GM06990 (cell line): Measurements from ENCODE around the gene IL23A.

Source experiments
- DNase-seq: peaks from one replicate; pipeline ENCODE4 v3.0.0-alpha.2; 2011; ENCODE audit not compliant: insufficient read length; ENCODE audit errors: extremely low read depth
- H3K27me3 ChIP-seq: replicated peaks from 2 replicates; pipeline ENCODE4 v1.6.0; 2011; ENCODE audit warnings: low read length; ENCODE audit not compliant: control insufficient read depth, insufficient read depth
- H3K36me3 ChIP-seq: 2 replicates; pipeline ENCODE4 v1.5.1; 2011; ENCODE audit warnings: low read length; ENCODE audit not compliant: control insufficient read depth, insufficient read depth
- H3K4me3 ChIP-seq: replicated peaks from 2 replicates; pipeline ENCODE4 v1.5.1; 2011; ENCODE audit warnings: low read depth, mild to moderate bottlenecking, control low read depth, low read length
- TF ChIP-seq, protein P1 (sequence below): IDR thresholded peaks from 2 replicates; pipeline ENCODE4 v1.5.1; 2011; ENCODE audit warnings: low read length, control low read depth, mild to moderate bottlenecking, inconsistent platforms; ENCODE audit not compliant: insufficient read depth, poor library complexity, severe bottlenecking

IL23A gene

DNA sequence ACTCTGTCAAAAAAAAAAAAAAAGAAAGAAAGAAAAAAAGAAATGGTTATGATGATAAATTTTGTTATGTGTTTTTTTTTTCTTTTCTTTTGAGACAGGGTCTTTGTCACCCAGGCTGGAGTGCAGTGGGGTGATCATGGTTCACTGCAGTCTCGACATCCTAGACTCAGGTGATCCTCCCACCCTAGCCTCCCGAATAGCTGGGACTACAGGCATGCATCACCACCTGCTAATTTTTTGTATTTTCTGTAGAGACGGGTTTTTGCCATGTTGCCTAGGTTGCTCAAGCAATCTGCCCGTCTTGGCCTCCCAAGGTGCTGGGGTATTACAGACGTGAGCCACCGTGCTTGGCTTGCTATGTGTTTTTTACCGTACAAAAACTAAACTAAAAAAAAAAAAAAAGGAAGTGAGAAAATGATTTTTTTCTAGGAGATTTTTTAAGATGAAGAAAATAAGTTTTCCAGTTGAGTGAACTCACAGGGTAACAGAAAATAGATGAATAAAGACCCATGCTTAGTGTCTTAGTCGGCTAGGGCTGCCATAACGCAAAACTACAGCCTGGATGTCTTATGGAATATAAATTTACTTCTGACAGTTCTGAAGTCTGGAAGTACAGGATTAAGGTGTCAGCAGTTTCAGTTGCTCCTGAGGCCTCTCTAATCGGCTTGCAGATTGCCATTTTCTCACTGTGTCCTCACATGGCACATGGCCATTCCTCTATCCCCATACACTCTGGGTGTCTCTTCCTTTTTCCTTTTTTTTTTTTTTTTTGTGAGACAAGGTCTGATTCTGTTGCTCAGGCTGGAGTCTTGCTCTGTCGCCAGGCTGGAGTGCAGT lies 37.1 kb downstream of the IL23A start:
- DNase-seq, result peak; percentile 67
- no peaks in the 10 kb centered on the region for H3K27me3 ChIP-seq
- no peaks in the 10 kb centered on the region for H3K36me3 ChIP-seq
- no peak overlapping the region; the same call in 1 of the 2 replicates for H3K4me3 ChIP-seq
- TF ChIP-seq, protein P1, sequence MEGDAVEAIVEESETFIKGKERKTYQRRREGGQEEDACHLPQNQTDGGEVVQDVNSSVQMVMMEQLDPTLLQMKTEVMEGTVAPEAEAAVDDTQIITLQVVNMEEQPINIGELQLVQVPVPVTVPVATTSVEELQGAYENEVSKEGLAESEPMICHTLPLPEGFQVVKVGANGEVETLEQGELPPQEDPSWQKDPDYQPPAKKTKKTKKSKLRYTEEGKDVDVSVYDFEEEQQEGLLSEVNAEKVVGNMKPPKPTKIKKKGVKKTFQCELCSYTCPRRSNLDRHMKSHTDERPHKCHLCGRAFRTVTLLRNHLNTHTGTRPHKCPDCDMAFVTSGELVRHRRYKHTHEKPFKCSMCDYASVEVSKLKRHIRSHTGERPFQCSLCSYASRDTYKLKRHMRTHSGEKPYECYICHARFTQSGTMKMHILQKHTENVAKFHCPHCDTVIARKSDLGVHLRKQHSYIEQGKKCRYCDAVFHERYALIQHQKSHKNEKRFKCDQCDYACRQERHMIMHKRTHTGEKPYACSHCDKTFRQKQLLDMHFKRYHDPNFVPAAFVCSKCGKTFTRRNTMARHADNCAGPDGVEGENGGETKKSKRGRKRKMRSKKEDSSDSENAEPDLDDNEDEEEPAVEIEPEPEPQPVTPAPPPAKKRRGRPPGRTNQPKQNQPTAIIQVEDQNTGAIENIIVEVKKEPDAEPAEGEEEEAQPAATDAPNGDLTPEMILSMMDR, result no peak

DNA sequence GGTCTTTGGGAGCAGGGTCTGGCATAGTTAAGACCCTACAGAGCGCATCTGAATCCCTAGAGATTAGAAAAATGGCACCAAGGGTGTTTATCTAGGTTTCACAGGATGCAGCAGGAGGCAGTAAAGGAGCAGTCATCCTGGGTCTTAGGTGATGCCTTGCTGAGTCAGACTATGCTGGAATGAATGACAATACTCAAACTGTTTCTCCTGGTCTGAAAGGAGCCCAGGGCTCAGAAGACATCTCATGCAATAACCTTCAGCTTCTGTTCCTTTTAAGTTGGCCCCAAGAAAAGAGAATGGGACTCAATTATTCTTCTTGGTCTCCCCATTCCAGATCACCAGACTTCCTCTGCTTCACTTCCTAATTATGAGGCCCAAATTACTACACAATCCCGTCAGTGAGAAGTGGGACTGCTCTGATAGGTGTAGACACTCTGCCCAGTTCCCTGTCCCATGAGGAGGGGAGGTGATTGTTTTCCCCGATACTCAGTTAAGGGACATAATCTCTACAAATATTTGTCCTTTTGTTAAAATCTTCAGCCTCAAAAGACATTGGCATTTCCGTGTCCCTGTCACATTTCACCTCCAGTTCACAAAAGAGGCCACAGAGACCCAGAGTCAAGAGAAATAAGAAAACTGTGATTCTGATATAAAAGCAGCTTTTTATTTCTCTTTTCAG lies 38.8 kb downstream of the IL23A start:
- TF ChIP-seq, protein P1, result no peak
- DNase-seq, result no peak

DNA sequence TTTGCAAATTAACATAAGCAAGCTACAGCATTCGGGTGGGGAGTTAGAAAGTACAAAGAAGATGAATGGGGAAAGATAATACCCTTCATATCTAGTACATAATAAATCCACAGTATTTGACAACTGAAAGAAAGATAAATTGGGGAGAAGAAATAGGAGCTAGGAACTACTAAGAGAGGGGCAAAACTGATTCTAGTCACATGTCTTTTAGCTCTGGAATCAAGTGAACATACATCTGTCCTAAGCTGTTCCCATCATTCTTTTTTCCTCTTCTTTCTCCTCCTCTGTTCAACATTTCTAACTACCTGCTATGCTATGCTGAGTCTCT lies 39.3 kb downstream of the IL23A start:
- Histone ChIP-seq H3K27me3 (no peaks in the 10 kb centered on the region), H3K4me3 (no peak overlapping the region), H3K36me3 (no peaks in the 10 kb centered on the region)
- TF ChIP-seq, protein P1, result no peak
- no peak for DNase-seq

More for the DNA sequence above, 38.8 kb downstream of the IL23A start:
- H3K4me3 ChIP-seq, result no peak overlapping the region
- H3K27me3 ChIP-seq, result no peaks in the 10 kb centered on the region
- no peaks in the 10 kb centered on the region for H3K36me3 ChIP-seq

DNA sequence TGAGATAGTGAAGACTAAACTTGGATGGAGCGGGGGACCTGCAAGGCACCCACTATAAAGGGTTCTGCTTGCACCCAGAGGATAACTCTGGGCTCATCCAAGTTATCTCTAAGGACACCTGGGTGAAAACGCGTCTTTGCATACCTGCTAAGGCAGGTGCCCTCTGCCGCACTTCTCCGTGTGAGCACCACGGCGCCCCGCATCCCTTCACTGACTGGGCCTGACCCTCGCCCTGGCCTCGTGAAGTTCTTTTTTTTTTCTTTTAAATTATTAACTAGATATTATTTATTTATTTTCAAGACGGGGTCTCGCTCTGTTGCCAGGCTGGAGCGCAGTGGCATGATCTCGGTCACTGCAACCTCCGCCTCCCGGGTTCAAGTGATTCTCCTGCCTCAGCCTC lies 43.9 kb downstream of the IL23A start:
- no peaks in the 10 kb centered on the region for H3K27me3 ChIP-seq
- H3K4me3 ChIP-seq, result no peak overlapping the region
- TF ChIP-seq, protein P1, result no peak
- H3K36me3 ChIP-seq, result no peaks in the 10 kb centered on the region
- no peak for DNase-seq

DNA sequence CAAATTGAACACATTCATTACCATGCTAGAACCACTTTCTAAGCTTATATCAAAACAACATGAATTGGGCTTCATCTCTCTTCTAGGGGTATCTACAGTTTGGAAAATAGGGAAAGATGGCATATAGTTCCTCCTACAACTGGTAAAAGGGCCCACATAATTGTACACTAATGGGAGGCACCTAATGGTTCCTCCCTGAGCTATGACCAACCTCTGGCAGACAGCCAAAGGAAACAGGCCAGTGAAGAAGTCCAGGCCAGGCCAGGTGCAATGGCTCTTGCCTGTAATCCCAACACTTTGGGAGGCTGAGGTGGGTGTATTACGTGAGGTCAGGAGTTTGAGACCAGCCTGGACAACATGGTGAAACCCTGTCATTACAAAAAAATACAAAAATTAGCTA lies 47.2 kb downstream of the IL23A start:
- H3K4me3 ChIP-seq, result no peak overlapping the region
- no peaks in the 10 kb centered on the region for H3K27me3 ChIP-seq
- TF ChIP-seq, protein P1, result no peak
- no peak for DNase-seq
- H3K36me3 ChIP-seq, result no peaks in the 10 kb centered on the region
